Activated CD4-positive, alpha-beta T cell treated with anti-CD3 and anti-CD28 coated beads, Interleukin-2, amount 10 ng/mL, durations not matched to agents 7 days and 5 days (primary cell): ENCODE measurements around the gene PARVA. TPM values are rescaled to one million over a fixed set of nuclear protein-coding genes. Genes with fewer than 3 reads are reported as not detected.

Experiments used
- CTCF ChIA-PET: fragments of 350-600 bp; sonication (Branson Sonifier 250); formaldehyde crosslinking; loops from one replicate; lab custom pipeline; 2021; ENCODE audit warnings: antibody characterized with exemption; lab: Charles Lee
- POLR2A ChIA-PET: fragments of 350-600 bp; sonication (Branson Sonifier 250); formaldehyde crosslinking; loops from one replicate; lab custom pipeline; 2021; ENCODE audit warnings: antibody characterized with exemption; lab: Charles Lee
- DNase-seq: peaks from one replicate; pipeline ENCODE4 v3.0.0-alpha.2; 2020
- H3K27ac Mint-ChIP-seq: one replicate; pipeline ENCODE4 v1.8.0; 2021; ENCODE audit warnings: mild to moderate bottlenecking, moderate library complexity, mixed read lengths
- H3K27me3 Mint-ChIP-seq: one replicate; pipeline ENCODE4 v1.8.0; 2021; ENCODE audit warnings: mixed read lengths
- H3K36me3 Mint-ChIP-seq: one replicate; pipeline ENCODE4 v1.8.0; 2021; ENCODE audit warnings: low read depth, mixed read lengths
- H3K4me1 Mint-ChIP-seq: one replicate; pipeline ENCODE4 v1.8.0; 2021; ENCODE audit warnings: mixed read lengths
- H3K4me3 Mint-ChIP-seq: one replicate; pipeline ENCODE4 v1.8.0; 2021; ENCODE audit warnings: mild to moderate bottlenecking, moderate library complexity, mixed read lengths
- H3K9me3 Mint-ChIP-seq: one replicate; pipeline ENCODE4 v1.8.0; 2021; ENCODE audit warnings: mixed read lengths
- total RNA-seq, 2 experiments: library from RNA; stranded (reverse); gene quantifications; one replicate each; pipeline ENCODE4 v1.2.3, GENCODE V29; 2021

The PARVA gene
- total RNA-seq, 2 experiments from 2014 or later, result 0.22 TPM; not detected in 1

GRCh38 chr11:12397931-12398334, 20.6 kb downstream of the PARVA start:
- H3K4me3 Mint-ChIP-seq, result no peak overlapping the region
- no peaks in the 10 kb centered on the region for H3K36me3 Mint-ChIP-seq
- peaks cover 2% of the 10 kb centered on the region for H3K4me1 Mint-ChIP-seq
- ChIA-PET POLR2A (no interaction called here), CTCF (no interaction called here)
- H3K27ac Mint-ChIP-seq, result no peak overlapping the region
- H3K27me3 Mint-ChIP-seq, result no peaks in the 10 kb centered on the region
- no peaks in the 10 kb centered on the region for H3K9me3 Mint-ChIP-seq
- no peak for DNase-seq

DNA sequence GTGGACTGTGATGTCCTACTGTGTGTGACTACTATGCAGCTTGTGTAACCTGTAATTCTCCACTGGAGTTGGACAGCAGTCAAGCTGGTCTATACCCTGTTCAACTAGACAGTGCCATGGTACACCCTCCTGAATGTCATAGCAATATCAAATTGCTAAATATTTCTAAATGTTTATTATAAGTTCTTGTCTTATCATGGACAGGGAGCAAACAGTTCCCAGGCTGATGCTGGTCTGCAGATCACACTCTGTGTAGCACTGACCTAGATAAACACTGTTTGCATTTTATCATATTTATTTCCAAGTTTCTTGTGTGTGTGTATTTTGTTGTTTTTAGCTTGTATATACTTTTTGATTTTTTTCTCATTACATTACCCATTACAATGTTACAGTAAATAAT, 22.0 kb downstream of the PARVA start:
- CTCF ChIA-PET, result interaction anchor here (0.7 kb wide), 1 partner anchor 130 kb away, joined by 3 read pairs; no protein-coding TSS in a partner anchor

DNA sequence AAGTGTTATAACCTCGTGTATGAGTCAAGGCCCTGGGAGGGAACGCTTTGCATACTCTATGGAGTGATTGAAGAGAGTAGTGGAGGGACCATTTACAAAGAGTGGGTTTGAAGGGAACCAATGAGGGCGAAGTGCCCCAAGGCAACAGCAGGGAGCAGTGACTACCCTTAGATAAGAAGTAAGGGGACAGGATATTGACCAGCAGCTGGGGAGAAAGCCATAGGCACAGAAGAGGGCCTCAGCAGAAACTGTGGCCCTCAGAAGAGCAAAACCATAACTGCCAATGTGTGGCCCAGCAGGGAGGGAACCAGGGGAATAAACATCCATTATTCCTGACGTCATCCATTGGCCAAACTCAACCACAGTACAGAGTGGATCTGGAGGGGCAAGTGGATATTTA, 24.7 kb downstream of the PARVA start:
- DNase-seq, result no peak
- no peak overlapping the region for H3K4me3 Mint-ChIP-seq
- ChIA-PET CTCF (no interaction called here), POLR2A (no interaction called here)
- no peaks in the 10 kb centered on the region for H3K4me1 Mint-ChIP-seq
- H3K27ac Mint-ChIP-seq, result no peak overlapping the region
- H3K36me3 Mint-ChIP-seq, result no peaks in the 10 kb centered on the region
- no peaks in the 10 kb centered on the region for H3K9me3 Mint-ChIP-seq
- no peaks in the 10 kb centered on the region for H3K27me3 Mint-ChIP-seq

More for the DNA sequence above, 22.0 kb downstream of the PARVA start:
- no peaks in the 10 kb centered on the region for H3K27me3 Mint-ChIP-seq
- no peak overlapping the region for H3K27ac Mint-ChIP-seq
- H3K9me3 Mint-ChIP-seq, result no peaks in the 10 kb centered on the region
- POLR2A ChIA-PET, result no interaction called here
- no peak overlapping the region for H3K4me3 Mint-ChIP-seq
- peaks cover 2% of the 10 kb centered on the region for H3K4me1 Mint-ChIP-seq
- no peaks in the 10 kb centered on the region for H3K36me3 Mint-ChIP-seq
- DNase-seq, result no peak

- no peak overlapping the region for H3K4me3 Mint-ChIP-seq
- POLR2A ChIA-PET, result no interaction called here
- H3K9me3 Mint-ChIP-seq, result no peaks in the 10 kb centered on the region
- no peak overlapping the region for H3K27ac Mint-ChIP-seq
- H3K36me3 Mint-ChIP-seq, result no peaks in the 10 kb centered on the region
- no peaks in the 10 kb centered on the region for H3K27me3 Mint-ChIP-seq
- CTCF ChIA-PET, result no interaction called here
- no peaks in the 10 kb centered on the region for H3K4me1 Mint-ChIP-seq
- no peak for DNase-seq
These were observed 25.3 kb downstream of the PARVA start for GRCh38 chr11:12402691-12403120.

DNA sequence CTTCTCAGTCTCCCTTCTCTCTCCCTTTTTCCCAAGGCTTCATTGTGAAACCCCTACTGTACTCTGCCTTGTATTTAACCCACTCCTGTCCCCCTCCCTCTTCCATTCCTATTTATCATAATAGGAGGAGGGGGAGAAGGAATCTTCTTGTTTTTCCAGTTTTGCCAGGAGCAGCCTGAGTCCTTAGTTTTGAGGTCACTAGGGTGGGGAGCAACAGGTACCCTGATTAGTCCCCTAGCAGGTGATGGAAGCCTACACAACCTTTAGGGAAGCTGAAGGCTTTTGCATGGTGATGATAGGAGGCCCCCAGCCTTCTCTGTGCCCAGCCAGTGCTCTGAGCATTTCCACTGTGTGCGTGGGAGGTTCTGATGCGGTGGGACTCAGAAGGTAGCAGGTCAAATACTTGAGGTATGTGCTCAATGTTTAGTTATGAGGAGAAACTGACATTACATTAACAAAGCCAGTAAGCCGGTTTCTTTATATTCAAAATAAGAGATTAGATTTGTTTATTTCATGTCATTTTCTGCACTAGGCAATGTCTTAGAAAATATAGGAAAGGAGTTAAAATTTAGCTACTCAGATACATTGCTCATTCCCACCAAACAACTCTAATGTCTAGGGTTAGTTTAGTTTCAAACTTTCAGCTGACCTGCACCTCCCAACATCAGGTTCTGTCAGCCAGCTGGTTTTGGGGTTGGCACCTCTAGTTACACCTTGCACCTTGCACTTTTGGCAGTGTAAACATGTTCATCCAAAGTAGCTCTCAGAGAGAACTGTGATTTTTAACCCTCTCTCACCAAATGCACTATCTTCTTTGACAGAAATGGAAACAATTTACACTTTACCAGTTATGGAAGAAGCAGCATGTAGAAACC, 26.0 kb downstream of the PARVA start:
- DNase-seq, result no peak
- Mint-ChIP-seq H3K4me1 (no peaks in the 10 kb centered on the region), H3K9me3 (no peaks in the 10 kb centered on the region), H3K36me3 (no peaks in the 10 kb centered on the region), H3K27me3 (no peaks in the 10 kb centered on the region), H3K27ac (no peak overlapping the region), H3K4me3 (no peak overlapping the region)
- CTCF ChIA-PET, result interaction anchor here (0.5 kb wide), 1 partner anchor 508 kb away, joined by 4 read pairs; no protein-coding TSS in a partner anchor
- POLR2A ChIA-PET, result no interaction called here

- Mint-ChIP-seq H3K9me3 (no peaks in the 10 kb centered on the region), H3K4me3 (no peak overlapping the region), H3K27me3 (no peaks in the 10 kb centered on the region), H3K4me1 (no peaks in the 10 kb centered on the region), H3K36me3 (no peaks in the 10 kb centered on the region), H3K27ac (no peak overlapping the region)
- ChIA-PET CTCF (no interaction called here), POLR2A (no interaction called here)
- DNase-seq, result no peak
These were observed 26.6 kb downstream of the PARVA start for GRCh38 chr11:12403997-12404350.

DNA sequence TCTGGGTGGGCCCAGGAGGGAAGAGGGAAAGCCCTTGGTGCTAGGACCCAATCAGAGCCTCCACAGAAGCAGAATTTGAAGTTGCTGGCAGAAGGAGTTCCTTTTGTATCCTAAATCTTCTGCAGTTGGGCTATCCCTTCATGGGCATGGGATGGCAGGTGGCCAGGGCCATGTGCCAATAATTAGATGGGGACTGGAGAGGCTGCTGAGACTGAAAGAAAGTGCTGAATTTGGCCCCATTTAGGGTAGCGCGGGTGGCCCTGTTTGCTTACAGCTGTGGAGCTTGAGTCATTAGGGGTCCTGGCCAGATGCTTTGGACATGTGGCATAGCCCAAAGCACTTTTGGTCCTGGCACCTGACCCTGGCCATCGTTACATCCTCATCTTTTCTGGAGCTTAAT, 27.1 kb downstream of the PARVA start:
- POLR2A ChIA-PET, result no interaction called here
- Mint-ChIP-seq H3K27me3 (no peaks in the 10 kb centered on the region), H3K4me1 (no peaks in the 10 kb centered on the region), H3K36me3 (no peaks in the 10 kb centered on the region), H3K4me3 (no peak overlapping the region), H3K27ac (no peak overlapping the region), H3K9me3 (no peaks in the 10 kb centered on the region)
- DNase-seq, result no peak
- CTCF ChIA-PET, result no interaction called here

GRCh38 chr11:12408156-12408770, 30.9 kb downstream of the PARVA start:
- CTCF ChIA-PET, result no interaction called here
- DNase-seq, result no peak
- Mint-ChIP-seq H3K27ac (no peak overlapping the region), H3K36me3 (no peaks in the 10 kb centered on the region), H3K4me3 (no peak overlapping the region), H3K9me3 (no peaks in the 10 kb centered on the region), H3K4me1 (no peaks in the 10 kb centered on the region), H3K27me3 (no peaks in the 10 kb centered on the region)
- POLR2A ChIA-PET, result no interaction called here

DNA sequence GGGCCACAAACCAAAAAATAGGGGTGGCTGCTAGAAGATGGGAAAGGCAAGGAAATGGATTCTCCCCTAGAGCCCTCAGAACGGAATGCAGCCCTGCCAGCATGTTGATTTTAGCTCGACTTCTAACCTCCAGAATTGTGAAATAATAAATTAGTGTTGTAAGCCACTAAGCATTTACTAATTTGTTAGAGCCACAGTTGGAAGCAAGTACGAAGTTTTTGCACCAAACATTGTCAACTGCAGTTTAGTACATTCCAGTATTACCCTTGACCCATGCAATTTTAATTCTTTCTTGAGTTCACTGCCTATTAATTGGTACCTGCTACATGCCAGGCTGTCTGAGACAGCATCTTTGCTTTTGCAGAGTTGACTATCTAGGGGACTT, 32.2 kb downstream of the PARVA start:
- no peak for DNase-seq
- no peaks in the 10 kb centered on the region for H3K9me3 Mint-ChIP-seq
- peaks cover under 1% of the 10 kb centered on the region for H3K27me3 Mint-ChIP-seq
- CTCF ChIA-PET, result interaction anchor here (0.5 kb wide), 1 partner anchor 64 kb away, joined by 8 read pairs; no protein-coding TSS in a partner anchor
- H3K27ac Mint-ChIP-seq, result no peak overlapping the region
- no peaks in the 10 kb centered on the region for H3K4me1 Mint-ChIP-seq
- POLR2A ChIA-PET, result no interaction called here
- H3K36me3 Mint-ChIP-seq, result no peaks in the 10 kb centered on the region
- no peak overlapping the region for H3K4me3 Mint-ChIP-seq

DNA sequence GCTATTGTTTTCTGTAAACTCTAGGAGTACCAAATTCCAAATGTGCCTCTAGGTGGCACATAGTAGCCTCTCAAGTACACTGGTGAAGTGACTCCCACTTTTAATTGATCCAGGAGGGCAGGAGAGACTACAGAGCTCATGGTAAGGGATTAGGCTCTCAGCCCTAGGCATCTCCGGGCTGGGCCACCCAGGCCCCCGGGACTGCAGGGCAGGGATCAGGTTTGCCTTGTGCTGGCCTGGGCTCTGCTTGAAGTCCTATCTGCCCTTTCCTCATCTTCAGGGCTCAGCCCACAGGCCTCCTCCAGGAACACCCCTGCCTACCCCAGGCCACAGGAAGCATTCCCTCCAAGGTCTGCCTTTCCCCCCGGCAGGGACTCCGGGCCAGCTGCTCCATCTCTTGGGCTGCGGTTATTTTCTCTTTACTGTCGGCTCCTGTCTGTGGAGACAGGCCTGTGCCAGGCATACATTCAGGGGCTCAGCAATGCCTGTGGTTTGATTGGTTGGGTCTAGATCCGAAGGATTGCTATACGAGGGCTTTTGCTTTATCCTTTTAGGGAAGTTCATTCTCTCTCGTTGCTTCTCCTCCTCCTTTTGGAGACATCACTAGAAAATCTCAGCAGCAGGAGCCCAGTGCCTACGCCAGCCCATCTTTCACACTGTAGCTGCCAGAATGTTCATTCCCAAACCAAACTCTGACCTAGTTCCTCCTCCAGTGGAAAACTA, 32.8 kb downstream of the PARVA start:
- H3K27ac Mint-ChIP-seq, result no peak overlapping the region

DNA sequence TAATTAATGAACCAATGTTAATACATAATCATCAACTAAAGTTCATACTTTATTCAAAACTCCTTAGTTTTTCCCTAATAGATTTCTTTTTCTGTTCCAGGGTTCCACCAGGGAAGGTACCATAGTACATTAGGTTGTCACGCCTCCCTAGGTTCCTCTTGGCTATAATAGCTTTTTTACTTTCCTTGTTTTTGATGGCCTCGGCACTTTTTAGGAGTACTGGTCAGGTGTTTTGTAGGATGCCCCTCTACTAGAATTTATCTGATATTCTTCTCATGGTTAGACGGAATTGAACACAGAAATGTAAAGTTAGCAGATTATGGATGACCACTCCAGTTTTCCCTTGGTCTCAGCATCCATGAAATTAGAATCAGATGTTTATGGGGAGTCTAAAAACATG, 34.0 kb downstream of the PARVA start:
- H3K27me3 Mint-ChIP-seq, result peaks cover 10% of the 10 kb centered on the region
- ChIA-PET CTCF (no interaction called here), POLR2A (no interaction called here)
- no peak overlapping the region for H3K4me3 Mint-ChIP-seq
- no peaks in the 10 kb centered on the region for H3K36me3 Mint-ChIP-seq
- DNase-seq, result no peak
- H3K27ac Mint-ChIP-seq, result no peak overlapping the region
- H3K4me1 Mint-ChIP-seq, result no peaks in the 10 kb centered on the region
- H3K9me3 Mint-ChIP-seq, result no peaks in the 10 kb centered on the region

More for the DNA sequence above, 32.8 kb downstream of the PARVA start:
- ChIA-PET CTCF (interaction anchor here (0.5 kb wide), 1 partner anchor 65 kb away, joined by 8 read pairs; no protein-coding TSS in a partner anchor), POLR2A (no interaction called here)
- Mint-ChIP-seq H3K36me3 (no peaks in the 10 kb centered on the region), H3K27me3 (peaks cover 4% of the 10 kb centered on the region), H3K4me1 (no peaks in the 10 kb centered on the region), H3K4me3 (no peak overlapping the region), H3K9me3 (no peaks in the 10 kb centered on the region)
- no peak for DNase-seq

DNA sequence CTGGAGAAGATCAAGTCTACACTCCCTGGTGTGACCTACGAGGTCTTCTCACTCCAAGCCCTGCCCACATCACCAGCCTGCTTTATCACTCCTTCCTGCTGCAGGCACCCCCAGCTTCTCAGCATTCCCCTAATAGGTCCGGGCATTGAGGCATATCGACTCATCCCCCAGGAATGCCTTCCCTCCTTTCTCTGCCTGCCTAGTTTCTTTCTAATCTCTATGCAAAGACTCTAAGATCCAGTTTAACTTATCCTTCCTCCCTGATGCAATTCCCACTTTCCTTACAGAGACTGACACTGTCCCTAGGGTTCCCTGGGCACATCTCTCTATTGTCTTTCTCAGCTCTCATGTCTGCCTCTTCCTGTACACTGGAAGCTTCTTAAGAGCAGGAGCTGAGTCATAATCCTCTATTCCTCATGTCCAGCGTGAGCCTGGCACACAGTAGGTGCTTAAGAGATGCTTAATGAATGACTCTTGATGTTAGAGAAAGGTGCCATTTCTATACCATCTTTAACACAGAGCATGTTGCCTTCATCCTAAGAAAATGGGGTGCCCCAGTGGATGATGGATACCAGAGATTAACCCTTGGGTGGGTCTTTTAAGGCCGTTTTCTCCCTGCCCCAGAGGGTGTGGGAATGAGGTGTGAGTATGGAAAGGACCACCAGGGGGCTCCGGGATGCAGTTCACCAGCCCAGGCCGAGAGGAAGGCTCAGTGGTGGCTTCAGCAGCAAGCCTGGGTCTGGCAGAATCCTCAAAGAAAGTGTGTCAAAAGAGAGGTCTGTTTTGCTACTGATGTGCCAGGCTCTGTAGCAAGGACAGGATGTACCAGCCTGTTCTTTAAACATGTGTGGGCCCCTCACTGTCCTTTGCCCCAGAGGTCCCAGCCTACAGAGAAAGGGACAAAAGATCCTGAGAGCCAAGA, 34.7 kb downstream of the PARVA start:
- DNase-seq, result peak; percentile 42
- H3K27ac Mint-ChIP-seq, result no peak overlapping the region
- no peaks in the 10 kb centered on the region for H3K36me3 Mint-ChIP-seq
- H3K9me3 Mint-ChIP-seq, result no peaks in the 10 kb centered on the region
- ChIA-PET POLR2A (no interaction called here), CTCF (no interaction called here)
- H3K27me3 Mint-ChIP-seq, result peaks cover 10% of the 10 kb centered on the region
- no peaks in the 10 kb centered on the region for H3K4me1 Mint-ChIP-seq
- H3K4me3 Mint-ChIP-seq, result no peak overlapping the region
